Peyer's patch (tissue), 4 donors: ENCODE data around the gene DNAJC24.

Experiments
- POLR2A ChIP-seq, 2 donors: fragments of 450-650 bp; IDR thresholded peaks; one replicate each; pipeline ENCODE4 v1.5.1; 2017; ENCODE audit warnings: antibody characterized with exemption in 2 of 2, mild to moderate bottlenecking in 2 of 2, moderate library complexity in 2 of 2
- TF ChIP-seq, protein P1 (sequence below), 6 experiments: fragments of 450-650 bp in 4 of 6; fragments of 200-600 bp in 2 of 6; sonication (generic) in 1 of 6; IDR thresholded peaks; one replicate each; pipeline ENCODE4 v1.5.1; 2017 to 2019; ENCODE audit warnings: antibody characterized with exemption in 6 of 6, mild to moderate bottlenecking in 3 of 6, moderate library complexity in 1 of 6

- TF ChIP-seq, protein P1, sequence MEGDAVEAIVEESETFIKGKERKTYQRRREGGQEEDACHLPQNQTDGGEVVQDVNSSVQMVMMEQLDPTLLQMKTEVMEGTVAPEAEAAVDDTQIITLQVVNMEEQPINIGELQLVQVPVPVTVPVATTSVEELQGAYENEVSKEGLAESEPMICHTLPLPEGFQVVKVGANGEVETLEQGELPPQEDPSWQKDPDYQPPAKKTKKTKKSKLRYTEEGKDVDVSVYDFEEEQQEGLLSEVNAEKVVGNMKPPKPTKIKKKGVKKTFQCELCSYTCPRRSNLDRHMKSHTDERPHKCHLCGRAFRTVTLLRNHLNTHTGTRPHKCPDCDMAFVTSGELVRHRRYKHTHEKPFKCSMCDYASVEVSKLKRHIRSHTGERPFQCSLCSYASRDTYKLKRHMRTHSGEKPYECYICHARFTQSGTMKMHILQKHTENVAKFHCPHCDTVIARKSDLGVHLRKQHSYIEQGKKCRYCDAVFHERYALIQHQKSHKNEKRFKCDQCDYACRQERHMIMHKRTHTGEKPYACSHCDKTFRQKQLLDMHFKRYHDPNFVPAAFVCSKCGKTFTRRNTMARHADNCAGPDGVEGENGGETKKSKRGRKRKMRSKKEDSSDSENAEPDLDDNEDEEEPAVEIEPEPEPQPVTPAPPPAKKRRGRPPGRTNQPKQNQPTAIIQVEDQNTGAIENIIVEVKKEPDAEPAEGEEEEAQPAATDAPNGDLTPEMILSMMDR (IDR thresholded peaks at IDR 0.05): no peak
- no peak for TF ChIP-seq POLR2A (IDR thresholded peaks at IDR 0.05)
These were observed 14.5 kb upstream of the DNAJC24 start for GRCh38 chr11:31355131-31355530.
